Measurements from ENCODE around the gene BORCS5. TPM values are rescaled to one million over a fixed set of nuclear protein-coding genes. Genes with fewer than 3 reads are reported as not detected.
A peak's percentile ranks its signal among the peaks of the same experiment; 100 is the strongest.

BORCS5 gene
- total RNA-seq, 2 experiments from 2014 or later = 43.7 to 47.8 TPM

DNA sequence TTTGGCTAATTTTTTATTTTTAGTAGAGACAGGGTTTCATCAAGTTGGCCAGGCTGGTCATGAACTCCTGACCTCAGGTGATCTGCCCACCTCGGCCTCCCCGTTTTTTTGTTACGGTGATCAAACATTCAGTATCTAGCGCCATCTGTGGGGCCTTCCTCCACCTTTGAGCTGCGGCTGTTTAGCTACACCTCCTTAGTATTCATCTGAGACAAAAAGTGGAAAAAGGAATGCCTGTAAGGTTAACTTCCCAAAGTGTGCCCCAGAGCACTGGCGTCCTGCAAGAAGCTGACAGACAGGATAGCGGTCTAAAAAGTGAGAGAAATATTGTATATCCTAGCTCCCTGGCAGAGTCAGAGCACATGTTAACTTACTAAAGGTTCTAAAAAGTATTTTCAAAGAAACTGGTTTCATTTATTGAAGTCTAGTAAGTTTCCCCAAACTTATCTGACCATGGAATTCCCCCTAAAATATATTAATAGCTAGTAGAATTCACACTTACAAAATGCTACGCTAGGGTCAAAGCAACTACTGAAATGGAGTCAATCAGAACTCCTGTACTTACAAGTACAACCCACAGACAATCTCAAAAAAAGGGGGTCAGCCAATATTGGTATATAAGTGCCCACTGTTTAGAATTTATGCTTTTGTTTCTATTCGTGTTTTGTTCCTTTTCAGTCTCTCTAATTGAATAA is 146.7 kb downstream of the BORCS5 start:
- H3K27me3 Mint-ChIP-seq = no peaks in the 10 kb centered on the region
- peak overlapping the region; percentile 43 for H3K4me3 Mint-ChIP-seq
- intact Hi-C loops (cut with micrococcal nuclease) = loop anchor here (2.0 to 5.0 kb wide), 3 partner anchors 29 to 214 kb away; partner anchors contain the start of genes CDKN1B and DUSP16
- H3K4me1 Mint-ChIP-seq (ENCODE audit: low read depth) = peaks cover 76% of the 10 kb centered on the region
- H3K36me3 Mint-ChIP-seq = peaks cover 19% of the 10 kb centered on the region
- H3K9me3 Mint-ChIP-seq = no peaks in the 10 kb centered on the region
- peak overlapping the region; percentile 95 for H3K27ac Mint-ChIP-seq
- POLR2A ChIA-PET = interaction anchor here (0.8 to 5.0 kb wide), 15 partner anchors 8 to 194 kb away, joined by 3 to 76 read pairs (median 6); partner anchors contain the start of genes BORCS5 and DUSP16
- CTCF ChIA-PET = interaction anchor here (0.5 to 4.4 kb wide), 24 partner anchors 9 to 426 kb away, joined by 3 to 40 read pairs (median 4); no protein-coding TSS in a partner anchor
- DNase-seq = peak; percentile 68

DNA sequence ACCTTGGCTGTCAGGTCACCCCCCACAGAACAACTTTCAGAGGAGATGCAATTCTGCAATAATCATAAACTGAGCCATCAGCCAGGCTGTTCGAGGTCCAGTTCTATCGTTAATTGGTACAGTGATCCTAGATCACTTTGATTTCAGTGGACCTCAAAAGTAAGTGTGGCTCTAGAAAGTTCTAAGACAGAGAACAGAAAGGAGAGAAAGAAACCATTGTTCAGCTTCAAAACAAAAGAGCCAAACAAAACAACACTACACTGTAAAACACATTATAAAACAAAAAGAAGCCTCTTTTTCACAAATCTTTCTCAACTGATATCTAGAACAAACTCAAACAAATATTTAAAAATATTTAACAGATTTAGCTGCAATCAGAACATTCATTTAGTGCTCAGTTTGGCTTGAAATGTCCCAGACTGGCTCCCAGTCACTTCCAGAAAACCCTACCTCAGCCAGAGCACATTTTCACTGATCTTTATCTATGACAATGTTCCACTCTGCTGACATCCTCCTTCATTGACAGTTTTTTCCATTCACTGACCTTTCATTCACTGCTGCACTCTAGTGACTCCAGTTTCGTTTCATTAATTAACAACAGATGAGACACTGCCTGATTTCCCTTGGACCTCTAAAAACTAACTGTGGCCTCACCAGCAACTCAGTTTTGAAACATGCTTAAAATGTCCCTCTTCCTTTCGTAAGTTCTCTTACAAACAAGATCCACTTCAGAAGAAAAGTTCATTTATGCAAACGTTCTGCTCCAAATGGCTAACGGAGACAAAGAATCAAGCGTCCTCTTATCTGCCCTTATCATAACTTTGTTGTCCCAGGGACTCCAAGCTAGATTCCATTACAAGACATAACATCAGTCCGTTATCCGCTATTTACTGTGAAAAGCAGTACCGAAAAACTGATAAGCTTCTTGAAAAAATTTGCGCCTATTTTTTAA is 148.9 kb downstream of the BORCS5 start:
- peak overlapping the region; percentile 95 for H3K27ac Mint-ChIP-seq

DNA sequence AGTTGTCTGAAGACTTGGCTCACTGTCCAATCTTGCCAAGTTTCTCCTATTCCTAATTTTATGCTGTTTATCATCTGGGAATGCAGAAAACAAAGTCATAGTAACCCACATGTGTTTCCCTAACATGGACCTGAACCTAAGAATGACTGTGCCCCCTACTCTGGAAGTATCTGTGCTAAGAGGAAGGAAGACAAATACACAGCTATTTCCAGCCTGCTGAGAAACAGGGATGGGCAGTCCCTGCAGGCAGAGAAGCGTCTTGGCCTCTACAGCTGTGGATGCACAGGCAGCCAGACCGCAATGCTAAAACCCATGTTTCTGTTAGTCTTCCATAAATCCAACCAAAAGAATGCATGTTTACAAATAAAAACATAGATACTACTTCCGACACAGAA is 149.6 kb downstream of the BORCS5 start:
- Mint-ChIP-seq H3K4me1 (ENCODE audit: low read depth) (peaks cover 50% of the 10 kb centered on the region), H3K4me3 (peak overlapping the region; percentile 63), H3K27ac (peak overlapping the region; percentile 95), H3K27me3 (no peaks in the 10 kb centered on the region), H3K36me3 (peaks cover 12% of the 10 kb centered on the region), H3K9me3 (no peaks in the 10 kb centered on the region)
- POLR2A ChIA-PET = interaction anchor here (0.7 to 5.0 kb wide), 13 partner anchors 10 to 230 kb away, joined by 4 to 76 read pairs (median 8); no protein-coding TSS in a partner anchor
- intact Hi-C loops (cut with micrococcal nuclease) = loop anchor here (1.0 to 5.0 kb wide), 7 partner anchors 31 to 499 kb away; no protein-coding TSS in a partner anchor
- DNase-seq = no peak
- CTCF ChIA-PET = interaction anchor here (0.6 to 4.4 kb wide), 6 partner anchors 24 to 149 kb away, joined by 3 to 25 read pairs (median 4); no protein-coding TSS in a partner anchor

More for the DNA sequence above, 148.9 kb downstream of the BORCS5 start:
- POLR2A ChIA-PET = interaction anchor here (0.6 to 5.0 kb wide), 19 partner anchors 9 to 231 kb away, joined by 3 to 76 read pairs (median 4); partner anchors contain the start of gene DUSP16
- H3K27me3 Mint-ChIP-seq = no peaks in the 10 kb centered on the region
- intact Hi-C loops (cut with micrococcal nuclease) = loop anchor here (1.0 to 5.0 kb wide), 10 partner anchors 17 to 499 kb away; no protein-coding TSS in a partner anchor
- peak; percentile 63 for DNase-seq
- H3K4me1 Mint-ChIP-seq (ENCODE audit: low read depth) = peaks cover 57% of the 10 kb centered on the region
- CTCF ChIA-PET = interaction anchor here (0.6 to 4.4 kb wide), 10 partner anchors 24 to 231 kb away, joined by 3 to 40 read pairs (median 4); no protein-coding TSS in a partner anchor
- H3K4me3 Mint-ChIP-seq = peak overlapping the region; percentile 63
- H3K36me3 Mint-ChIP-seq = peaks cover 15% of the 10 kb centered on the region
- H3K9me3 Mint-ChIP-seq = no peaks in the 10 kb centered on the region

DNA sequence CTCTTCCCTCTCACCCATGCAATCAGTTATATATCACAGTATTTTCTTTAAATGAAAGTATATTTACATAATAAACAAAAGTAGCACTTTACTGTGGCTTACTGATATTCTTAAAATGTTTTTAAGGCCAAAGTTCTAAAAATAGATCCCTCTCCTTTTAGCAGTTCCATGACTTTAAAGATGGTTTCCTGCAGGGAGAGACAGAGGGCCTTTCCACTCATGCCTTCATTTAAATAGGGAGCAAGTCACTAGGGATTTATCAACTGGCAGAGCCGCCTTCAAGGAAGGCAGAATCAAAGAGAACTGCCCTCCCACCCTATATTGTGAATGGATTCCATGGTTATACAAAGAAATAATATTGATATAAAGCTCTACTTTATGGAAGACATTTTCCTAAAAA is 150.2 kb downstream of the BORCS5 start:
- peaks cover 12% of the 10 kb centered on the region for H3K36me3 Mint-ChIP-seq
- H3K4me1 Mint-ChIP-seq (ENCODE audit: low read depth) = peaks cover 45% of the 10 kb centered on the region
- no peaks in the 10 kb centered on the region for H3K27me3 Mint-ChIP-seq
- intact Hi-C loops (cut with micrococcal nuclease) = loop anchor here (2.0 to 5.0 kb wide), 2 partner anchors 100 to 500 kb away; no protein-coding TSS in a partner anchor
- DNase-seq = no peak
- peak overlapping the region; percentile 95 for H3K27ac Mint-ChIP-seq
- ChIA-PET POLR2A (interaction anchor here (1.2 to 4.4 kb wide), 6 partner anchors 11 to 53 kb away, joined by 4 to 33 read pairs (median 10); no protein-coding TSS in a partner anchor), CTCF (interaction anchor here (1.0 to 1.1 kb wide), 3 partner anchors 33 to 149 kb away, joined by 3 to 4 read pairs (median 4); no protein-coding TSS in a partner anchor)
- H3K9me3 Mint-ChIP-seq = no peaks in the 10 kb centered on the region
- no peak overlapping the region for H3K4me3 Mint-ChIP-seq

DNA sequence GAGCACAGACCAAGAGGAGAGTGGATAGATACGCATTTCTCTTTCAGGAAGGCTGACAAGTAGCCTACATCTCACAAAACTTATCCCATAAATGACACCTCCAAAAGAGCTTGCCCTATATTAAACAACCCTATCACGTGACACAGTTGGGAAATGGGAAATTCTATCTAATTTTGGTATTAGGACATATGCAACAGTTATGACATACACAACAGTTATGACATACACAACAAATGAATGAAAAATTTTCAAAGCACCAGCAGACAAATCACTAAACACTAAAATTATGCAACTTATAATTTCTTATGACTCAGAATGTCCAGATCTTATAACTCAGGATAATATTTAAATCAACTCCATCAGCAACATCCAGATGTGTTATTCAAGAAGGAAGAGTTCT is 151.7 kb downstream of the BORCS5 start:
- Mint-ChIP-seq H3K36me3 (peaks cover 10% of the 10 kb centered on the region), H3K4me1 (ENCODE audit: low read depth) (peaks cover 36% of the 10 kb centered on the region), H3K27ac (peak overlapping the region; percentile 35), H3K27me3 (no peaks in the 10 kb centered on the region), H3K9me3 (no peaks in the 10 kb centered on the region), H3K4me3 (no peak overlapping the region)
- CTCF ChIA-PET = interaction anchor here (0.6 kb wide), 1 partner anchor 17 kb away, joined by 3 read pairs; no protein-coding TSS in a partner anchor
- DNase-seq = no peak
- intact Hi-C loops (cut with micrococcal nuclease) = loop anchor here (5.0 kb wide), 1 partner anchor 501 kb away; no protein-coding TSS in a partner anchor
- POLR2A ChIA-PET = interaction anchor here (1.0 to 1.5 kb wide), 2 partner anchors 33 to 67 kb away, joined by 3 to 6 read pairs; no protein-coding TSS in a partner anchor

GRCh38 chr12:12510141-12510540 is 153.3 kb downstream of the BORCS5 start:
- intact Hi-C loops (cut with micrococcal nuclease) = loop anchor here (5.0 kb wide), 1 partner anchor 147 kb away; no protein-coding TSS in a partner anchor
- Mint-ChIP-seq H3K4me1 (ENCODE audit: low read depth) (peaks cover 27% of the 10 kb centered on the region), H3K36me3 (peaks cover 14% of the 10 kb centered on the region), H3K27ac (no peak overlapping the region), H3K4me3 (no peak overlapping the region), H3K9me3 (no peaks in the 10 kb centered on the region), H3K27me3 (no peaks in the 10 kb centered on the region)
- ChIA-PET CTCF (interaction anchor here (1.4 kb wide), 1 partner anchor 53 kb away, joined by 5 read pairs; the partner anchor contains the start of gene DUSP16), POLR2A (interaction anchor here (1.0 to 2.3 kb wide), 7 partner anchors 44 to 303 kb away, joined by 3 to 10 read pairs (median 3); partner anchors contain the start of gene BORCS5)
- no peak for DNase-seq

DNA sequence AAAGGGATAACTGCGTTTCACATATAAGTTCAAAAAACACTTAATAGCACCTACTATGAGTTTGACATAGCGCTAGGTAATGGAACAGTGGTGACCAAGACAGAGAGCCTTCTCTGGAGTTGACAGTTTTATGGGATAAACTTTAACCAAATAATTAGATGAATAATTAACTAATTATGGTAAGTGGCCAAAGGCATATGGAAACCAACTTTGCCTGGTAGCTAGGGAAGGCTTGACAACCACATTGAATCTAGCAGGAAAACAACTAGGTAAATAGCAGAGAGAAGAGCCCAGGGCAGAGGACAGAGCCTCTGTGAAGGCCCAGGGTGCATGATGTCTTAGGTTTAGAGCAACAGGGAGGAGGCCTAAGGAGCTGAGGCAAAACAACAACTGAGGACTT is 153.7 kb downstream of the BORCS5 start:
- H3K27ac Mint-ChIP-seq = no peak overlapping the region
- H3K27me3 Mint-ChIP-seq = no peaks in the 10 kb centered on the region
- POLR2A ChIA-PET = interaction anchor here (1.0 to 2.3 kb wide), 7 partner anchors 24 to 303 kb away, joined by 3 to 10 read pairs (median 3); partner anchors contain the start of gene BORCS5
- CTCF ChIA-PET = interaction anchor here (1.0 to 1.2 kb wide), 2 partner anchors 52 to 227 kb away, joined by 3 to 4 read pairs; partner anchors contain the start of gene DUSP16
- intact Hi-C loops (cut with micrococcal nuclease) = loop anchor here (5.0 kb wide), 1 partner anchor 147 kb away; no protein-coding TSS in a partner anchor
- peaks cover 23% of the 10 kb centered on the region for H3K4me1 Mint-ChIP-seq (ENCODE audit: low read depth)
- no peak overlapping the region for H3K4me3 Mint-ChIP-seq
- no peak for DNase-seq
- peaks cover 14% of the 10 kb centered on the region for H3K36me3 Mint-ChIP-seq
- H3K9me3 Mint-ChIP-seq = no peaks in the 10 kb centered on the region

GRCh38 chr12:12511021-12511783 is 154.3 kb downstream of the BORCS5 start:
- Mint-ChIP-seq H3K36me3 (peaks cover 16% of the 10 kb centered on the region), H3K4me1 (ENCODE audit: low read depth) (peaks cover 17% of the 10 kb centered on the region), H3K27me3 (no peaks in the 10 kb centered on the region), H3K9me3 (no peaks in the 10 kb centered on the region), H3K27ac (no peak overlapping the region), H3K4me3 (no peak overlapping the region)
- POLR2A ChIA-PET = interaction anchor here (0.9 to 2.3 kb wide), 12 partner anchors 8 to 213 kb away, joined by 3 to 10 read pairs (median 3); partner anchors contain the start of gene BORCS5
- DNase-seq = no peak
- CTCF ChIA-PET = interaction anchor here (1.0 to 1.2 kb wide), 2 partner anchors 51 to 226 kb away, joined by 3 to 4 read pairs; partner anchors contain the start of gene DUSP16
- intact Hi-C loops (cut with micrococcal nuclease) = loop anchor here (5.0 kb wide), 1 partner anchor 146 kb away; no protein-coding TSS in a partner anchor

- peaks cover 22% of the 10 kb centered on the region for H3K36me3 Mint-ChIP-seq
- intact Hi-C loops (cut with micrococcal nuclease) = loop anchor here (2.0 to 5.0 kb wide), 2 partner anchors 19 to 145 kb away; no protein-coding TSS in a partner anchor
- no peaks in the 10 kb centered on the region for H3K27me3 Mint-ChIP-seq
- DNase-seq = peak; percentile 74
- peaks cover 13% of the 10 kb centered on the region for H3K4me1 Mint-ChIP-seq (ENCODE audit: low read depth)
- H3K27ac Mint-ChIP-seq = no peak overlapping the region
- ChIA-PET POLR2A (interaction anchor here (0.8 to 1.3 kb wide), 7 partner anchors 9 to 155 kb away, joined by 3 to 5 read pairs (median 4); partner anchors contain the start of gene BORCS5), CTCF (interaction anchor here (1.2 kb wide), 1 partner anchor 225 kb away, joined by 4 read pairs; no protein-coding TSS in a partner anchor)
- no peak overlapping the region for H3K4me3 Mint-ChIP-seq
- no peaks in the 10 kb centered on the region for H3K9me3 Mint-ChIP-seq
These were observed 155.2 kb downstream of the BORCS5 start for GRCh38 chr12:12511895-12512711.
